DOHH2 (cell line): ENCODE measurements around the gene AMH.

ENCODE experiments used
- EZH2phosphoT487 ChIP-seq: fragments of 200-600 bp; sonication (generic); IDR thresholded peaks from 2 replicates; pipeline ENCODE4 v1.6.1; 2017; ENCODE audit warnings: borderline replicate concordance, mild to moderate bottlenecking, antibody characterized with exemption, low read length, moderate library complexity, mixed read lengths
- TF ChIP-seq, protein P1 (sequence below): fragments of 200-600 bp; sonication (generic); IDR thresholded peaks from one replicate; pipeline ENCODE4 v1.5.1; 2014; ENCODE audit warnings: antibody characterized with exemption, mild to moderate bottlenecking, low read depth, low read length; ENCODE audit not compliant: poor library complexity, severe bottlenecking

DNA sequence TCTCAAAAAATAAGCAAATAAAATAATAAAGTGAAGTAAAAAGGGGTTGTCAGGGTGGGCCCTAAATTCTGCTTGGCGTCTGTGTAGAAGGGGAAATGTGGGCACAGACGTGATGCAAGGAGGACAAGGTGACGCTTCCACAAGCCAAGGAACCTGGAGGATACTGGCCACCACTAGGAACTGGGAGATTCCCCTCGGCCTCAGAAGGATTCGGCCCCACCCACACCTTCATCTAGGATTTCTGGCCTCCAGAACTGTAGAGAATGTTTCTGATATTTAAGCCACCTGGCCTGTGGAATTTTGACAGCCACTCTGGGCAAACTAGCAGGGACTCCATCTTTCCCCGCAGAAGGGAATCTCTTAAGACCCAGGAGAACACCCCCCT lies 14.1 kb upstream of the AMH start:
- TF ChIP-seq, protein P1, sequence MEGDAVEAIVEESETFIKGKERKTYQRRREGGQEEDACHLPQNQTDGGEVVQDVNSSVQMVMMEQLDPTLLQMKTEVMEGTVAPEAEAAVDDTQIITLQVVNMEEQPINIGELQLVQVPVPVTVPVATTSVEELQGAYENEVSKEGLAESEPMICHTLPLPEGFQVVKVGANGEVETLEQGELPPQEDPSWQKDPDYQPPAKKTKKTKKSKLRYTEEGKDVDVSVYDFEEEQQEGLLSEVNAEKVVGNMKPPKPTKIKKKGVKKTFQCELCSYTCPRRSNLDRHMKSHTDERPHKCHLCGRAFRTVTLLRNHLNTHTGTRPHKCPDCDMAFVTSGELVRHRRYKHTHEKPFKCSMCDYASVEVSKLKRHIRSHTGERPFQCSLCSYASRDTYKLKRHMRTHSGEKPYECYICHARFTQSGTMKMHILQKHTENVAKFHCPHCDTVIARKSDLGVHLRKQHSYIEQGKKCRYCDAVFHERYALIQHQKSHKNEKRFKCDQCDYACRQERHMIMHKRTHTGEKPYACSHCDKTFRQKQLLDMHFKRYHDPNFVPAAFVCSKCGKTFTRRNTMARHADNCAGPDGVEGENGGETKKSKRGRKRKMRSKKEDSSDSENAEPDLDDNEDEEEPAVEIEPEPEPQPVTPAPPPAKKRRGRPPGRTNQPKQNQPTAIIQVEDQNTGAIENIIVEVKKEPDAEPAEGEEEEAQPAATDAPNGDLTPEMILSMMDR, result no peak
- no peak for TF ChIP-seq EZH2phosphoT487
